Measurements from ENCODE around the gene CUBN.

The CUBN gene

GRCh38 chr10:16992611-16993119 lies 136.9 kb downstream of the CUBN start:
- DNase-seq (no peak), ATAC-seq (no peak)
- Mint-ChIP-seq H3K4me1 (peaks cover 9% of the 10 kb centered on the region), H3K9me3 (peaks cover 0 to under 1% of the 10 kb centered on the region in 2 donors), H3K4me3 (no peak overlapping the region), H3K27me3 (no peaks in the 10 kb centered on the region), H3K27ac (no peak overlapping the region)

- Mint-ChIP-seq H3K9me3 (no peaks in the 10 kb centered on the region), H3K27me3 (no peaks in the 10 kb centered on the region), H3K4me3 (no peak overlapping the region), H3K27ac (no peak overlapping the region), H3K4me1 (peaks cover 4% of the 10 kb centered on the region)
- no peak for ATAC-seq
- DNase-seq = no peak
Measured at GRCh38 chr10:16991011-16991410, 138.6 kb downstream of the CUBN start.

DNA sequence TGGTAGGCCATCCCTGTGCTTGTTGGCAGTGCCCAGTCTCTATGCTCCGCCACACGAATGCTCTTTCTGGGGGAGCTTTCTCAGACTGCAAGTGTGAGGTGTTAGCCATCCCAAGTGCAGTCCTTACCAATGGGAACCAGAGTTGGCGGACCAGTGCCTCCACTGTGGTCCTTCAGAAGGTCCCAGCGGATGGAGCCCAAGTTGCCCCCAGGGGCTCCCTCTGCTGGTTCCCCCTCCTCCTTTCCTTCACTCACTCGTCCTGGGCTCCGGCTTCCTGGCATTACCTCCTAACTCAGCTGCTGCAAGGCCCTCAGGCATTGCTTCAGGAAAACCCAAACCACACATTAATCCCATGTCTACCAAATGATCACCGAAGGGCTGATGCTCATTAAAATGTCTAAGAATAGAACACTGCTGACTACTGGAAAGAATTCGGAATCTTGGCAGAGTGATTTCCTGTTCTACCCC lies 139.8 kb downstream of the CUBN start:
- DNase-seq = no peak
- Mint-ChIP-seq H3K4me3 (no peak overlapping the region), H3K4me1 (no peaks in the 10 kb centered on the region), H3K27ac (no peak overlapping the region), H3K27me3 (no peaks in the 10 kb centered on the region), H3K9me3 (no peaks in the 10 kb centered on the region)
- ATAC-seq = no peak

GRCh38 chr10:16988900-16989299 lies 140.7 kb downstream of the CUBN start:
- H3K27ac Mint-ChIP-seq = no peak overlapping the region
- no peak for DNase-seq
- no peak overlapping the region for H3K4me3 Mint-ChIP-seq
- H3K4me1 Mint-ChIP-seq = no peaks in the 10 kb centered on the region
- no peaks in the 10 kb centered on the region for H3K9me3 Mint-ChIP-seq
- no peak for ATAC-seq
- H3K27me3 Mint-ChIP-seq = no peaks in the 10 kb centered on the region

DNA sequence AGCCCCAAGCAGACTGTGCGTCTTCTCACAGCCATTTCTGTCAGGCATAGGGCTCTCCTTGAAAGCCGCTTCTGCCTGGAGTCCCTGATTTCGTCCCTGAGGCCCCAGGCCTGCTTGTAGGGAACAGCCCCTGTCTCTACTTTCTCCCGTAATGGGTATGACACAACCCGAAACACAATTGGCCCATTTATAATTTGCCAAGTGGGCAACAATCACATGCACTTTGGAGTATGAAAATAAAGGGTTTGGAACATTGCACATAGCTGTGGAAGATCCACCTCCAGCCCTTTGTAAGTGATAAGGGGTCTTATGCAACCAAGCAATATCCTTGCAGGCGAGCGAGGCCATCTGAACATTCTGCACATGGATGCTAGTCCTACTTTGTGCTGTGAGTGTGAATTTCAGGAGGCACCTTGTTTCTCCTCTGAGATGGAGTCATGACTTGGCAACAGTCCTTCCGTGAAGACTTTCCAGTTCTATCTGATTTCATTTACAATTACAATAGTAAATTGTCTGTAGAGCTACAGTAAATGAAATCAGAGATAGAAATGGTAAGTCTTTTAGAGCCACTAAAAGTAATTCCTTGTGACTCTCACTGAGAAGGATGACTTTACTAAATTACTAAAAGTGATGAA lies 141.5 kb downstream of the CUBN start:
- Mint-ChIP-seq H3K4me3 (no peak overlapping the region), H3K4me1 (no peaks in the 10 kb centered on the region), H3K27ac (no peak overlapping the region), H3K27me3 (no peaks in the 10 kb centered on the region), H3K9me3 (no peaks in the 10 kb centered on the region)
- ATAC-seq = no peak
- no peak for DNase-seq

DNA sequence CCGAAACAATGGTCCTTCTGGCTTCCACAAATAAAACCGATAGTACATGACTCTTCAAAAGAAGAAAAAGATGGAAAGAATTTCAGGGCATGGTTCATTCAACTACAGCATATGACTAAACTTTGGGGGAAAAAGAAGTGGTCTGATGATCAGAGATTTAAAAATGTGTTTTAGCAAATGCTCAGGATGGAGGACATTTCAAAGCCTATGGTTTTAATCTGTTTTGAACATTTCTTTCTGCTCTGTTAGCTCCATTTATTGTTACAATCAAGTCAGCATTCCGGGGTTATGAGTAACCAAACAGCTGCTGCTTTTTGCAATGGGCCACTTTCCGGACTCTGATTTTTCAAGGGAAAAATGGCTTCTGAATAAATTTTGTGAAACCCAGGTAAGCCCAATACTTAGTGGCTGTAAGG lies 142.4 kb downstream of the CUBN start:
- no peaks in the 10 kb centered on the region for H3K9me3 Mint-ChIP-seq
- no peak overlapping the region for H3K4me3 Mint-ChIP-seq
- ATAC-seq (no peak), DNase-seq (no peak)
- H3K4me1 Mint-ChIP-seq = no peaks in the 10 kb centered on the region
- H3K27me3 Mint-ChIP-seq = no peaks in the 10 kb centered on the region
- no peak overlapping the region for H3K27ac Mint-ChIP-seq

DNA sequence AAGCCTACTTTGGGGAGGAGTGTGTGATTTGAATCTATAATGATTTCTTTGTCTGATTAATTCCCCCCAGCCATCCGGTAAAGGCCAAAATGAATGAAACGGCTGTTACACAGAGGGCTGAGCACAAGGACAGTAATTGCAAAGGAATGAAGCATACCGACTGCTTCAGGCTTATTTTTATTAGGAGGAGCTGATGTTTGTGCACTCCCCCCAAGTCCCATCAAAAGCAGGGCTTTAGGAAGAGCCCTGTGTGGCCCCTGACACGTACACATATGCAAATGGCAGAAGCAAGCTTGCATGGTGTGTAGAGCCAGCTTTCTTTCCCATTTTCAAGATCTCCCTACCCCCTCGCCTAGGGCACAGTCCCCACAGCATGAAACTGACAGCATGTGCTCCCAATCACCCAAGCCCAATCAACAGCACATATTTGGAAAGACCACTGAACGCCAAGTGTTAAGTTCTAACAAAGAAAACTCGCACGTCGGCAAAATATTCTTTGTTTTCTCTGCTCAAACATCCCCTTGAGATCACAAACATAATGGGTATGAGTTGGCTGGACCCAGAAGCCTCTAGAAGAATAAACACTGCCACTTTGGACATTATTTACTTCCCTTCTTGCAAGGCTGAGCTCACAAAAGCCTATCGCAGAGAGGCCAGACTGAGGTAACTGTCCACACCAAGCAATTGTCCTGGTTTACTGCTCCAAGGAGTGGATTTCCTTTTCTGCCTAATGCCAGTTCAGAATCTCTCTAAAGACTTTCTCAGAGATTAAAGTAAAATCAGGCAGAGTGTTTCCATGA lies 143.0 kb downstream of the CUBN start:
- no peak overlapping the region for H3K4me3 Mint-ChIP-seq
- no peaks in the 10 kb centered on the region for H3K27me3 Mint-ChIP-seq
- no peaks in the 10 kb centered on the region for H3K4me1 Mint-ChIP-seq
- H3K9me3 Mint-ChIP-seq = no peaks in the 10 kb centered on the region
- no peak for ATAC-seq
- no peak for DNase-seq
- H3K27ac Mint-ChIP-seq = peak overlapping the region in 1 of 2 donors; percentile 47

DNA sequence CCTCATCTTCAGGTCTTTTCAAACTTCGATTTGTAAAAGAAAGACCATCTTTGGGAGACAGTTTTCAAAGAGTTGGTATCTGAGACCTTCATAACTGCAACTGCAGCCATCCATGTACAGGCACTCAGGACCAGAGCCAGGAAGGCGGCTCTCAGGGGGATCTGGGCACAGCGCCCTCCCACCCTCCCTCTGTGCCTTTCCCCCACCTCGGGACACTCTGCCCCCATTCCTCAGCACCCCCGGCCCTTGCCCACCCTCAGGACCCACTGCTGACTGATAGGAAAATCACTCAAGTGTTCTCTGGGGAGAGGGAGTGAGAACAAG lies 143.6 kb downstream of the CUBN start:
- Mint-ChIP-seq H3K27me3 (no peaks in the 10 kb centered on the region), H3K4me1 (no peaks in the 10 kb centered on the region), H3K9me3 (no peaks in the 10 kb centered on the region), H3K4me3 (no peak overlapping the region), H3K27ac (no peak overlapping the region)
- no peak for ATAC-seq
- DNase-seq = no peak

DNA sequence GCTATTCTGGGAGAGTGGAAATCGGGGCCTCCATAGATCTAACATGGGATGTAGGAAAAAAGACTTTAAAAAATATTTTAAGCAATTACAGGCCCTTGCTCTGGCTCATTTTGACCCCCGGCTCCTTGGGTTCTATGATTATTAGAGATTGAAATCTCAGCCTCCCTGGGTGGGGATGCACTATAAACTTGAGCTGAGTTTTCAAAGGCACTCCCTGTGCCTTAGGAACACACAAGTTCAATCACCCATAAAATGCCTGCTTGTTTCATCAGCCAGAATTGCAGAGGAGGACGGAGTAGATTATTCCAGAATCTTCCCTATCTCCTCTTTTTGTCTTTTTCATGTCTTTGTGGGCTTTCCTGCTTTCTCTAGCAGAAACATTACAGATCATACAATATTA lies 145.4 kb downstream of the CUBN start:
- no peaks in the 10 kb centered on the region for H3K4me1 Mint-ChIP-seq
- ATAC-seq = no peak
- no peak overlapping the region for H3K4me3 Mint-ChIP-seq
- no peaks in the 10 kb centered on the region for H3K9me3 Mint-ChIP-seq
- DNase-seq = no peak
- no peaks in the 10 kb centered on the region for H3K27me3 Mint-ChIP-seq
- no peak overlapping the region for H3K27ac Mint-ChIP-seq

GRCh38 chr10:16976803-16977202 lies 152.8 kb downstream of the CUBN start:
- DNase-seq (no peak), ATAC-seq (peak; percentile 60)
- Mint-ChIP-seq H3K27ac (peak overlapping the region; percentile 5 to 21), H3K4me3 (no peak overlapping the region), H3K4me1 (peaks cover 16% of the 10 kb centered on the region), H3K27me3 (no peaks in the 10 kb centered on the region), H3K9me3 (peaks cover 0 to 10% of the 10 kb centered on the region in 2 donors)

- H3K27me3 Mint-ChIP-seq = no peaks in the 10 kb centered on the region
- no peak for ATAC-seq
- peaks cover 16% of the 10 kb centered on the region for H3K4me1 Mint-ChIP-seq
- no peak overlapping the region for H3K27ac Mint-ChIP-seq
- H3K9me3 Mint-ChIP-seq = peaks cover 0 to 10% of the 10 kb centered on the region in 2 donors
- no peak overlapping the region for H3K4me3 Mint-ChIP-seq
- no peak for DNase-seq
Measured at GRCh38 chr10:16975188-16975587, 154.4 kb downstream of the CUBN start.

DNA sequence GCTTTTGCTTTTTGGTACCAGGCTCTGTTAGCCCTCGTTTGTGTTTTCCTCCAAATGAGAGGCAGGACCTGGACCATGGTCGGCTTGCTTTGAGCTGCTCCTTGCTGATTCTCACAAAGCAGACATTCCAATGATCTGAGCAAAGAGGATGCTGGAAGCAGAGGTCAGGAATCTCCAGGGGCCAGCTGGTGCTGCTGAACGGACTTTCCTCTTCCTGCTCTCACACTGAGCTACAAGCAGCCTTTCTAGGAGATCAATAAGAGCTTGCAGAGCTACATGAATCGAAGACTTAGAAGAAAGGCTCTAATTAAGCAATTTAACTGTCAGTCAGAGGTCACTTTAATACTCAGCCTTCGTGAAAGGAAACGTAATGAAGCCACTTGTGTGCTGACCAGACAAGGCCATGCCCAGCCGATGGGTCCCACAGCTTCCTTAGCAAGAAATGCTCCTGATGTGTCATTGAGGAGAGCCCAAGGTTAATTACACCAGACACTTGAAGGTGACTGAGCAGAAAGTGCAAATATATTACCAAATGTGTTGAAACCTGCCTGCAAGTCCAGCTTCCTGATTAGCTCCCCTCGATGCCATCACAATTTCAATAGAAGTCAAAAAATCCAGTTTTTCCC lies 161.1 kb downstream of the CUBN start:
- H3K9me3 Mint-ChIP-seq = peaks cover 0 to 10% of the 10 kb centered on the region in 2 donors
- ATAC-seq (no peak), DNase-seq (no peak)
- H3K27me3 Mint-ChIP-seq = no peaks in the 10 kb centered on the region
- no peak overlapping the region for H3K27ac Mint-ChIP-seq
- peaks cover 18% of the 10 kb centered on the region for H3K4me1 Mint-ChIP-seq
- H3K4me3 Mint-ChIP-seq = no peak overlapping the region

DNA sequence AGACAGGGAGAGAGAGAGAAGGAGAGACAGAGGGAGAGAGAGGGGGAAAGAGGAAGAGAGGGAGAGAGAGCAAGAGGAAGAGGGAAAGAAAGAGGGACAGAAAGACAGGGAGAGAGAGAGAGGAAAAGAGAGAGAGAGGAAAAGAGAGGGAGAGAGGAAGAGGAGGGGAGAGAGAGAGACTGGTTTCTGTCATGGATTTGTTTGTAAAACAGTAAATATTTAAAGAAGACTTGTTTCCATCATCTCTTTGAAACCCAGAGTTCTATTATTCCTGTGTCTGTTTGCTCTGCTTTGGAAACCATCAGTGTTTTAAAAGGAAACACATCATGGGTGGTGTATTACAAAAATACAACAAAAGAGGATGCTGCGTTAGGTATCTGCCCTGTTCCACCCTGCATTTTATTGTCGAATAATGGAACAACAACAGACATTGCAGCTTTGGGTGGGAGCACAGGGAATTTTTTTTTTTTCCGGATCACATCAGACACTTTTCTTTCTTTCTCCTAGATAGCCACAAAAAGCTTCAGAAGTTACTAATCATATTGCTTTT lies 161.7 kb downstream of the CUBN start:
- DNase-seq = no peak
- Mint-ChIP-seq H3K27me3 (no peaks in the 10 kb centered on the region), H3K9me3 (peaks cover 0 to 6% of the 10 kb centered on the region in 2 donors), H3K4me3 (no peak overlapping the region), H3K4me1 (peaks cover 18% of the 10 kb centered on the region), H3K27ac (peak overlapping the region in 1 of 2 donors; percentile 1)
- no peak for ATAC-seq

- DNase-seq (no peak), ATAC-seq (no peak)
- Mint-ChIP-seq H3K9me3 (no peaks in the 10 kb centered on the region), H3K27ac (peak overlapping the region; percentile 1 to 59), H3K27me3 (no peaks in the 10 kb centered on the region), H3K4me1 (peaks cover 18% of the 10 kb centered on the region), H3K4me3 (peak overlapping the region; percentile 8 to 14)
Measured at GRCh38 chr10:16966991-16967865, 162.4 kb downstream of the CUBN start.

All from stimulated activated naive CD8-positive, alpha-beta T cell treated with anti-CD3 and anti-CD28 coated beads, Interleukin-15, amount 100 ng/mL, for 72 hours (primary cell).